Measurements from ENCODE around the gene FBXO24. TPM values are rescaled to one million over a fixed set of nuclear protein-coding genes. Genes with fewer than 3 reads are reported as not detected.

The FBXO24 gene
- total RNA-seq, 3 donors from 2014 or later (not counting 1 experiment from before 2014, with no cell fraction given) = 0.45 to 0.94 (median 0.88) TPM

DNA sequence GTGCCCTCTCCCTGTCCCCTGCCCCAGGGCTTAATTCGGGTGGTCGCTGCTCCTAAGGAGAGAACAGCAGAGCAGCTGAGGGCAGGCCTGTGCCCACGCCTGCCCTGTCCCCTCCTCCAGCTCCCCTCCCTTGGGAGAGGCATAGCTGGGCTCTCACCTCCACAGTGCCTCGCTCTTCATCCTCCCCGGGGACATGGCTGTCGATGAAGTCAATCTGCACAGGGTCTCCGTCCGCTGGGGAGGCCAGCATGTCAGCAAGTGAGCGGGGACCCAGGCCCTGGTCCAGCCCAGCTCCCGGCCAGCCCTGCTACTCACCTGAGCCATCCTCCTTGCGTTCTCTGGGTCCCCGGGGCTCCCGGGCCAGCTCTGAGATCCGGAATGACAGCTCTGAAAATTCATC lies 8.6 kb upstream of the FBXO24 start:
- peaks cover 86% of the 10 kb centered on the region for H3K36me3 ChIP-seq (ENCODE audit: control insufficient read depth, insufficient read depth, low read length)
- no peak overlapping the region for H3K27ac Mint-ChIP-seq
- H3K27ac ChIP-seq (ENCODE audit: low read length) = no peak overlapping the region
- intact Hi-C loops (cut with micrococcal nuclease) = no loop called here
- DNase-seq (no peak), ATAC-seq (no peak)
- no peaks in the 10 kb centered on the region for H3K9me3 Mint-ChIP-seq
- no peaks in the 10 kb centered on the region for H3K27me3 Mint-ChIP-seq (ENCODE audit: low read depth in 2 of 2)
- H3K4me3 ChIP-seq (ENCODE audit: low read length) = no peak overlapping the region
- H3K27me3 ChIP-seq (ENCODE audit: control insufficient read depth, insufficient read depth, low read length) = no peaks in the 10 kb centered on the region
- no peak overlapping the region for H3K4me3 Mint-ChIP-seq
- H3K4me1 Mint-ChIP-seq = peaks cover 0 to 10% of the 10 kb centered on the region in 2 donors
- no peaks in the 10 kb centered on the region for H3K36me3 Mint-ChIP-seq
- no peaks in the 10 kb centered on the region for H3K9me3 ChIP-seq (ENCODE audit: control insufficient read depth, insufficient read depth, low read length)
- TF ChIP-seq, protein P1, sequence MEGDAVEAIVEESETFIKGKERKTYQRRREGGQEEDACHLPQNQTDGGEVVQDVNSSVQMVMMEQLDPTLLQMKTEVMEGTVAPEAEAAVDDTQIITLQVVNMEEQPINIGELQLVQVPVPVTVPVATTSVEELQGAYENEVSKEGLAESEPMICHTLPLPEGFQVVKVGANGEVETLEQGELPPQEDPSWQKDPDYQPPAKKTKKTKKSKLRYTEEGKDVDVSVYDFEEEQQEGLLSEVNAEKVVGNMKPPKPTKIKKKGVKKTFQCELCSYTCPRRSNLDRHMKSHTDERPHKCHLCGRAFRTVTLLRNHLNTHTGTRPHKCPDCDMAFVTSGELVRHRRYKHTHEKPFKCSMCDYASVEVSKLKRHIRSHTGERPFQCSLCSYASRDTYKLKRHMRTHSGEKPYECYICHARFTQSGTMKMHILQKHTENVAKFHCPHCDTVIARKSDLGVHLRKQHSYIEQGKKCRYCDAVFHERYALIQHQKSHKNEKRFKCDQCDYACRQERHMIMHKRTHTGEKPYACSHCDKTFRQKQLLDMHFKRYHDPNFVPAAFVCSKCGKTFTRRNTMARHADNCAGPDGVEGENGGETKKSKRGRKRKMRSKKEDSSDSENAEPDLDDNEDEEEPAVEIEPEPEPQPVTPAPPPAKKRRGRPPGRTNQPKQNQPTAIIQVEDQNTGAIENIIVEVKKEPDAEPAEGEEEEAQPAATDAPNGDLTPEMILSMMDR (IDR thresholded peaks at IDR 0.05) = no peak
- 97% methylated on average over 14 of the region's 14 CpGs for WGBS (ENCODE audit: insufficient coverage)
- peaks cover 11% of the 10 kb centered on the region for H3K4me1 ChIP-seq (ENCODE audit: control insufficient read depth, insufficient read depth, low read length)

DNA sequence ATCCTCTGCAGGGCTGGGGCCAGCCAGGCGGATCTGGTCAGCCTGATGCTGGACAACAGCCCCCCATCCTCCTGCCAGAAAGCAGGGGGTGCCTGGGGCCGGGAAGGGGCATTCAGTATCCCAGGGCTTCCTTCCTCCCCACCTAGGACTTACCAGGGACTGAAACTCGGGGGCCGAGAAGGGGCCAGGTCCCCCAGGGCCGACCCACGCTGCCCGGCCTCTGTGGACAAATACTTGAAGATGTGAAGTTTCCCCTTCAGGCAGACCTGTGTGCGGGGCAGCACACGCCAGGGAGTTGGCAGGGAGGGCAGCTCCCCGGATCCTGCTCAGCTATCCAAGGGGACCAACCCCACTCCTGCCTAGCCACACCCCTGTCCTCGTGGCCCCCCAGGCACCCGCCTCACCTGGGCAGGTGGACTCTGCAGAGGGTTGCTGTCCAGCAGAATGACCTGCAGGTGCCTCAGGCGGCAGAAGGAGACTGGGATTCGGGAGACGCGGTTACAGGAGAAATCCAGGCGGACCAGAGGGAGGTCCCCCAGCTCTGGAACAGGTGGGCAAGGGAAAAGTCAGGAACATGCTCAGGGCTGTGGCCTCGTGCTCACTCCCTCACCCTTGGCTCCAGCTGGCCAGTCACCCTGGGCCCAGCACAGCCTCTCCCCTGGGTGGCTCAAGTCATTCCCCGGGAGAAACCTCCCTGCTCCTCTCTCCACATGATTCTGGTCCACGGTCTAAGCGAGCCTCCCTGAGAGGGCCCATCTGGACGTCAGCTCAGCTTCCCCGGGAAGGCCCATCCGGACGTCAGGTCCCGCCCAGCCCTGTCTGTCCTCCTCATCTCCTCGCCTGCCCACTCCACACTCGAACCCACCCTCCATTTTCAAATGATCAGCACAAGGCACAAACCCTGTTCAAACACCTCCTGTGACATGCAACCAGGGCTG lies 7.6 kb upstream of the FBXO24 start:
- no peak overlapping the region for H3K27ac Mint-ChIP-seq
- 96% methylated on average over 28 of the region's 28 CpGs for WGBS (ENCODE audit: insufficient coverage)
- TF ChIP-seq, protein P1 (IDR thresholded peaks at IDR 0.05) = no peak
- no peak for DNase-seq
- no peak overlapping the region for H3K4me3 ChIP-seq (ENCODE audit: low read length)
- peaks cover 80% of the 10 kb centered on the region for H3K36me3 ChIP-seq (ENCODE audit: control insufficient read depth, insufficient read depth, low read length)
- no peaks in the 10 kb centered on the region for H3K9me3 Mint-ChIP-seq
- peaks cover 4 to 15% of the 10 kb centered on the region in 2 donors for H3K4me1 Mint-ChIP-seq
- no peaks in the 10 kb centered on the region for H3K36me3 Mint-ChIP-seq
- no peak for ATAC-seq
- no peaks in the 10 kb centered on the region for H3K27me3 ChIP-seq (ENCODE audit: control insufficient read depth, insufficient read depth, low read length)
- no peak overlapping the region for H3K4me3 Mint-ChIP-seq
- intact Hi-C loops (cut with micrococcal nuclease) = no loop called here
- H3K27ac ChIP-seq (ENCODE audit: low read length) = no peak overlapping the region
- H3K27me3 Mint-ChIP-seq (ENCODE audit: low read depth in 2 of 2) = no peaks in the 10 kb centered on the region
- peaks cover 21% of the 10 kb centered on the region for H3K4me1 ChIP-seq (ENCODE audit: control insufficient read depth, insufficient read depth, low read length)
- H3K9me3 ChIP-seq (ENCODE audit: control insufficient read depth, insufficient read depth, low read length) = no peaks in the 10 kb centered on the region

DNA sequence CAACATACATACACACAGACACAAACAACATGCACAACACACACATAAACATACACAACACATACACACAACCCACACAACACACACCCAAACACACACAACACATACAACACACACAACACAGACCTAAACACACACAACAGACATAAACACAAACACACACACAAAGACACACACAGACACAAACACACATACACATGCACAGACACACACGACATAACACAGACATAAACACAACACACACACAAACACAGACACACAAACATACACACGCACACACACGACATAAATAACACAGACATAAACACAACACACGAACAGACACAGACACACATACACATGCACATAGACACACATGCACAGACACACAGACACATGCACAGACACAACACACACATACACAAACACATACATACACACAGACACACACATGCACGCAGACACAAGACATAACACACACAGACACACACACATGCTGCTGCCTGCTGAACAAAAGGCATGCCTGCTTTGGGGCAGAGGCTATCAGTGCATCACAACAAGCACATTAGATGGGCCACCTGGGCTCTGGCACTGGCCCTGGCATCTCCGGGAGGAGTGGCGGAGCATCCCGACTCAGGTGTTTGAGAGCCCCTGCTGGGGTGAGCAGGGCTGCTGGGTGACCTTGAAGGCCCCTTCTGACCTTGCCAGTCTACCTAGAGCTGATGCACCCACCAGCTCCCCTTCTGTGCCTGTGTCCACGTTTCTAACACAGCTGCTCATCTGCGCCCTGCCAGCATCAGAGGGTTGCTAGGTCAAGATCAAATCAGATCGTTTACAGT lies 5.5 kb upstream of the FBXO24 start:
- ATAC-seq (no peak), DNase-seq (no peak)
- no peaks in the 10 kb centered on the region for H3K27me3 Mint-ChIP-seq (ENCODE audit: low read depth in 2 of 2)
- Histone ChIP-seq H3K9me3 (ENCODE audit: control insufficient read depth, insufficient read depth, low read length) (no peaks in the 10 kb centered on the region), H3K27me3 (ENCODE audit: control insufficient read depth, insufficient read depth, low read length) (no peaks in the 10 kb centered on the region), H3K4me3 (ENCODE audit: low read length) (no peak overlapping the region), H3K4me1 (ENCODE audit: control insufficient read depth, insufficient read depth, low read length) (peaks cover 41% of the 10 kb centered on the region), H3K27ac (ENCODE audit: low read length) (no peak overlapping the region), H3K36me3 (ENCODE audit: control insufficient read depth, insufficient read depth, low read length) (peaks cover 66% of the 10 kb centered on the region)
- WGBS (ENCODE audit: insufficient coverage) = 97% methylated on average over 11 of the region's 11 CpGs
- H3K4me1 Mint-ChIP-seq = peaks cover 19 to 25% of the 10 kb centered on the region in 2 donors
- TF ChIP-seq, protein P1 (IDR thresholded peaks at IDR 0.05) = no peak
- no peak overlapping the region for H3K4me3 Mint-ChIP-seq
- H3K9me3 Mint-ChIP-seq = no peaks in the 10 kb centered on the region
- intact Hi-C loops (cut with micrococcal nuclease) = no loop called here
- H3K27ac Mint-ChIP-seq = no peak overlapping the region
- H3K36me3 Mint-ChIP-seq = no peaks in the 10 kb centered on the region

Measured in natural killer cell (primary cell).